Parathyroid adenoma (tissue), 2 donors: ENCODE data around the gene ODF2L.
"Not testable (repeated sequence)": the region's sequence is repeated elsewhere in the genome, so short reads cannot be mapped to it uniquely, and the experiment has no call there.

Source experiments
- H2AFZ ChIP-seq: fragments of 300-600 bp; sonication (generic); one replicate; pipeline ENCODE4 v1.7.0; 2017; ENCODE audit warnings: antibody characterized with exemption, mild to moderate bottlenecking
- H3K27ac ChIP-seq: fragments of 300-600 bp; sonication (generic); one replicate; pipeline ENCODE4 v1.7.0; 2017
- H3K27me3 ChIP-seq: fragments of 300-600 bp; sonication (generic); one replicate; pipeline ENCODE4 v1.7.0; 2017; ENCODE audit warnings: low read length; ENCODE audit not compliant: control insufficient read depth, insufficient read depth
- H3K36me3 ChIP-seq: fragments of 300-600 bp; sonication (generic); one replicate; pipeline ENCODE4 v1.7.0; 2017; ENCODE audit warnings: low read length; ENCODE audit not compliant: control insufficient read depth, insufficient read depth
- H3K4me1 ChIP-seq: fragments of 300-600 bp; sonication (generic); one replicate; pipeline ENCODE4 v1.7.0; 2017; ENCODE audit warnings: control low read depth
- H3K4me2 ChIP-seq: fragments of 300-600 bp; sonication (generic); one replicate; pipeline ENCODE4 v1.7.0; 2017; ENCODE audit warnings: low read length
- H3K4me3 ChIP-seq: fragments of 300-600 bp; sonication (generic); one replicate; pipeline ENCODE4 v1.7.0; 2017; ENCODE audit warnings: low read depth, low read length
- H3K79me2 ChIP-seq: fragments of 300-600 bp; sonication (generic); one replicate; pipeline ENCODE4 v1.7.0; 2017; ENCODE audit warnings: control low read depth
- H3K9ac ChIP-seq: fragments of 300-600 bp; sonication (generic); one replicate; pipeline ENCODE4 v1.7.0; 2017; ENCODE audit warnings: mild to moderate bottlenecking
- H3K9me3 ChIP-seq: fragments of 300-600 bp; sonication (generic); one replicate; pipeline ENCODE4 v1.7.0; 2017; ENCODE audit warnings: low read length; ENCODE audit not compliant: control insufficient read depth
- CTCF ChIP-seq: fragments of 300-600 bp; sonication (generic); IDR thresholded peaks from one replicate; pipeline ENCODE4 v1.7.0; 2017; ENCODE audit warnings: antibody characterized with exemption, mild to moderate bottlenecking
- donor health status: primary hyperparathyroidism.

The ODF2L gene

GRCh38 chr1:86365896-86366295, 30.2 kb downstream of the ODF2L start:
- Histone ChIP-seq H3K27me3 (no peaks in the 10 kb centered on the region), H3K4me2 (no peak overlapping the region), H3K4me3 (no peak overlapping the region), H3K9ac (no peak overlapping the region), H3K4me1 (no peaks in the 10 kb centered on the region), H3K27ac (no peak overlapping the region), H2AFZ (no peak overlapping the region), H3K79me2 (no peaks in the 10 kb centered on the region), H3K36me3 (no peaks in the 10 kb centered on the region), H3K9me3 (no peaks in the 10 kb centered on the region)
- TF ChIP-seq CTCF, result no peak

- no peaks in the 10 kb centered on the region for H3K79me2 ChIP-seq
- no peak overlapping the region for H3K4me2 ChIP-seq
- H3K27me3 ChIP-seq, result no peaks in the 10 kb centered on the region
- H3K9ac ChIP-seq, result no peak overlapping the region
- no peak for TF ChIP-seq CTCF
- H3K4me3 ChIP-seq, result no peak overlapping the region
- H3K9me3 ChIP-seq, result no peaks in the 10 kb centered on the region
- no peak overlapping the region for H2AFZ ChIP-seq
- no peaks in the 10 kb centered on the region for H3K4me1 ChIP-seq
- no peak overlapping the region for H3K27ac ChIP-seq
- H3K36me3 ChIP-seq, result no peaks in the 10 kb centered on the region
These were observed 33.3 kb downstream of the ODF2L start for GRCh38 chr1:86362807-86363206.

GRCh38 chr1:86357796-86358195, 38.3 kb downstream of the ODF2L start:
- Histone ChIP-seq H3K4me3 (no peak overlapping the region), H3K4me2 (no peak overlapping the region), H3K9me3 (no peaks in the 10 kb centered on the region), H3K27ac (no peak overlapping the region), H3K4me1 (no peaks in the 10 kb centered on the region), H3K9ac (no peak overlapping the region), H3K27me3 (no peaks in the 10 kb centered on the region), H3K36me3 (no peaks in the 10 kb centered on the region), H3K79me2 (no peaks in the 10 kb centered on the region), H2AFZ (no peak overlapping the region)
- TF ChIP-seq CTCF, result no peak

GRCh38 chr1:86356247-86356646, 39.9 kb downstream of the ODF2L start:
- Histone ChIP-seq H3K9ac (no peak overlapping the region), H3K27me3 (no peaks in the 10 kb centered on the region), H3K9me3 (no peaks in the 10 kb centered on the region), H3K27ac (no peak overlapping the region), H3K4me2 (no peak overlapping the region), H3K79me2 (no peaks in the 10 kb centered on the region), H3K36me3 (no peaks in the 10 kb centered on the region), H3K4me3 (no peak overlapping the region), H3K4me1 (no peaks in the 10 kb centered on the region), H2AFZ (no peak overlapping the region)
- no peak for TF ChIP-seq CTCF

GRCh38 chr1:86352086-86352485, 44.0 kb downstream of the ODF2L start:
- Histone ChIP-seq H3K27me3 (no peaks in the 10 kb centered on the region), H3K79me2 (no peaks in the 10 kb centered on the region), H3K4me3 (no peak overlapping the region), H3K27ac (no peak overlapping the region), H3K9ac (no peak overlapping the region), H3K4me2 (no peak overlapping the region), H3K36me3 (no peaks in the 10 kb centered on the region), H3K4me1 (no peaks in the 10 kb centered on the region), H2AFZ (no peak overlapping the region), H3K9me3 (no peaks in the 10 kb centered on the region)
- TF ChIP-seq CTCF, result no peak

GRCh38 chr1:86350230-86350629, 45.9 kb downstream of the ODF2L start:
- not testable (repeated sequence) for H2AFZ ChIP-seq, H3K4me1 ChIP-seq, H3K27me3 ChIP-seq, H3K36me3 ChIP-seq, H3K9ac ChIP-seq, H3K4me3 ChIP-seq, H3K9me3 ChIP-seq, H3K4me2 ChIP-seq, H3K27ac ChIP-seq, H3K79me2 ChIP-seq
